HG03571 (cell line): ENCODE measurements around the gene ARVCF.

ENCODE experiments used
- ATAC-seq: cut with Tn5 transposase; IDR thresholded peaks from one replicate; pipeline ENCODE4 v1.9.1; 2021; ENCODE audit not compliant: unreplicated experiment

Gene ARVCF

DNA sequence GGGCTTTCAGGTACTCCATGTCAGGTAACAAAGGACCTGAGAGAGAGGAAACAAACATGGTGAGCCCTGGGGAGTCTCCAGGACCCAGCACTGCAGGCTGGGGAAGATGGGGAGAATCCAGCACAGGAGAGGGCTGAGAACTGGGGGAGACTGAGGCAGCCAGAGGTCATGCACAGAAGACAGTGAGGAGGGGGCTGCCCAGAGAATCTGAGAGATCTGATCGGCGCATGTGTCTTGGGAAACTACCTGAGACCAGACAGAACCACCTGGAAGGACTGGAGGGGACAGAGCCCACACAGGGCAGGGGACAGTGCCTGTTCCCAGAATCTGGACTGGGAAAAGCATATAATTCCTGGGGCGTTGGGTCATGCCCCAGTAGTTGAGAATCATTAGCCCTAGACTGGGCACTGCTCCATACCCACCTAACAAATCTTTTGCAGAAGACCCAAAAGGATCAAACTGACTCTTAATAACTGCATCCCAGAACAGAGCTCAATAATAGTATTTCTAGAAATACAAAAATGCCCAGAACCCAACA, 95.0 kb downstream of the ARVCF start:
- ATAC-seq = no peak
